ENCODE data around the gene HMX1. TPM values are rescaled to one million over a fixed set of nuclear protein-coding genes. Genes with fewer than 3 reads are reported as not detected.

Gene HMX1
- total RNA-seq, 2 donors from 2014 or later: not detected

DNA sequence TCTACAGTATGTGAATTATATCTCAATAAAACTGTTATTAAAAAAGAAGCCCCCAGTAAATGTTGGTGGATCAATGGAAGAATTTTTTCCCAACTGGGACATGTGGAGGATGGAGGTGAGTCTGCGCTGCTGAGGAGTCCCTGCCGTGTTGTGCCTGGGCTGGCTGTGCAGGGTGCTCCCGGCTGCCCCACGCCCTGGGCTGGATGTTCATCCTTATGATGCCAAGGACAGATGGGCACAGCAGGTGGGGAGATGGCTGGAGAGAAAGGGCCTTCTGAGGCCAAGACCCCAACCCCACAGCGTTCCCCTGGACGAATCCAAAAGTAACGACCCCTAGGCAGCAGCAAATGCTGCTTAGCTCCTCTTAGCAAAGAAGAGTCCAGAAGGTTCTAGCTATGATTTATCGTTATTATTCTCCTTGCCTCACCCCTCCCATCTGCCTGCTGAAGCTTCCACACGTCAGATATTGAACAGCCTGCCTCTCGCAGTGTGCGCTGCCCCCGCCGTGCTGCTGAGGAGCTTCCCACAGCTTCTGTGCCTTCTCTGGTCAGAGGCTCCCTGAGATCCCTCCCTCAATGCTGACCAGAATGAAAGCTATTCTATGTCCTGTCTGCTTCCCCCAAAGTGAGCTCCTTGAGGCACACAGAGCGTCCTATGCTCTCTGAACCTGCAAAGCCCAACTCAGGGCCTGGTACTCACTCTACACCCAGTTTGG lies 26.5 kb downstream of the HMX1 start:
- Histone ChIP-seq H3K4me1 (no peaks in the 10 kb centered on the region), H3K9ac (ENCODE audit: low read depth in 2 of 2, low read length in 2 of 2) (no peak overlapping the region), H3K27me3 (no peaks in the 10 kb centered on the region), H3K27ac (no peak overlapping the region), H3K4me3 (no peak overlapping the region), H3K9me3 (no peaks in the 10 kb centered on the region), H3K36me3 (no peaks in the 10 kb centered on the region)
- intact Hi-C loops (cut with DNase I): no loop called here
- DNase-seq: no peak
- no peak for TF ChIP-seq CTCF (IDR thresholded peaks at IDR 0.05)

GRCh38 chr4:8843597-8843996 lies 28.0 kb downstream of the HMX1 start:
- TF ChIP-seq CTCF (IDR thresholded peaks at IDR 0.05): no peak
- Histone ChIP-seq H3K27me3 (no peaks in the 10 kb centered on the region), H3K9me3 (no peaks in the 10 kb centered on the region), H3K4me1 (no peaks in the 10 kb centered on the region), H3K27ac (no peak overlapping the region), H3K9ac (ENCODE audit: low read depth in 2 of 2, low read length in 2 of 2) (no peak overlapping the region), H3K4me3 (no peak overlapping the region), H3K36me3 (no peaks in the 10 kb centered on the region)
- DNase-seq: no peak
- intact Hi-C loops (cut with DNase I): no loop called here

GRCh38 chr4:8842614-8843013 lies 29.0 kb downstream of the HMX1 start:
- Histone ChIP-seq H3K9ac (ENCODE audit: low read depth in 2 of 2, low read length in 2 of 2) (no peak overlapping the region), H3K4me1 (no peaks in the 10 kb centered on the region), H3K9me3 (no peaks in the 10 kb centered on the region), H3K36me3 (no peaks in the 10 kb centered on the region), H3K27me3 (no peaks in the 10 kb centered on the region), H3K4me3 (no peak overlapping the region), H3K27ac (no peak overlapping the region)
- intact Hi-C loops (cut with DNase I): no loop called here
- TF ChIP-seq CTCF (IDR thresholded peaks at IDR 0.05): no peak
- DNase-seq: no peak

DNA sequence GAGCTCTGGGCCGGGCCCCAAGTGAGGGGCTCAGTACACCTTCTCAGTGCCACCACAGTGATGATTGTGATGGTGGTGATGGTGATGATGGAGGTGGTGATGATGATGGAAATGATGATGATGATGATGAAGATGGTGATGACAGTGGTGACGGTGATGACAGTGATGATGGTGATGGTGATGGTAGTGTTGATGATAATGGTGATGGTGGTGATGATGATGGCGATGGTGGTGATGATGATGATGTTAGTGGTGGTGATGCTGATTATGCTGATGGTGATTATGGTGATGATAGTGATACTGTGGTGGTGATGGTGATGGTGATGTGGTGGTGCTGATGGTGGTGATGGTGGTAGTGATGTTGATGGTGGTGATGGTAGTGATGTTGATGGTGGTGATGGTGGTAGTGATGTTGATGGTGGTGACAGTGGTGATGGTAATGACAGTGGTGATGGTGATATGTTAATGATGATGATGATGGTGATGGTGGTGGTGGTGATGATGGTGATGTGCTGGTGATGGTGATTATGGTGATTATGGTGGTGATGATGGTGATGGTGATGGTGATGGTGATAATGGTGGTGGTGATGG lies 29.9 kb downstream of the HMX1 start:
- Histone ChIP-seq H3K4me1 (no peaks in the 10 kb centered on the region), H3K27ac (no peak overlapping the region), H3K27me3 (no peaks in the 10 kb centered on the region), H3K9ac (ENCODE audit: low read depth in 2 of 2, low read length in 2 of 2) (no peak overlapping the region), H3K4me3 (no peak overlapping the region), H3K9me3 (no peaks in the 10 kb centered on the region), H3K36me3 (no peaks in the 10 kb centered on the region)
- intact Hi-C loops (cut with DNase I): no loop called here
- no peak for TF ChIP-seq CTCF (IDR thresholded peaks at IDR 0.05)
- no peak for DNase-seq

GRCh38 chr4:8840816-8841455 lies 30.7 kb downstream of the HMX1 start:
- intact Hi-C loops (cut with DNase I): no loop called here
- H3K27ac ChIP-seq: no peak overlapping the region
- no peak for DNase-seq
- H3K36me3 ChIP-seq: no peaks in the 10 kb centered on the region
- H3K9me3 ChIP-seq: no peaks in the 10 kb centered on the region
- H3K27me3 ChIP-seq: no peaks in the 10 kb centered on the region
- no peak overlapping the region for H3K9ac ChIP-seq (ENCODE audit: low read depth in 2 of 2, low read length in 2 of 2)
- TF ChIP-seq CTCF (IDR thresholded peaks at IDR 0.05): no peak
- H3K4me1 ChIP-seq: no peaks in the 10 kb centered on the region
- no peak overlapping the region for H3K4me3 ChIP-seq

All from colonic mucosa (tissue), 4 donors.